ENCODE results near the gene LANCL2. TPM values are rescaled to one million over a fixed set of nuclear protein-coding genes. Genes with fewer than 3 reads are reported as not detected.
"Not testable (repeated sequence)": the region's sequence is repeated elsewhere in the genome, so short reads cannot be mapped to it uniquely, and the experiment has no call there.

LANCL2 gene
- polyA plus RNA-seq, 5 donors = 18.7 to 23.1 (median 19.9) TPM

DNA sequence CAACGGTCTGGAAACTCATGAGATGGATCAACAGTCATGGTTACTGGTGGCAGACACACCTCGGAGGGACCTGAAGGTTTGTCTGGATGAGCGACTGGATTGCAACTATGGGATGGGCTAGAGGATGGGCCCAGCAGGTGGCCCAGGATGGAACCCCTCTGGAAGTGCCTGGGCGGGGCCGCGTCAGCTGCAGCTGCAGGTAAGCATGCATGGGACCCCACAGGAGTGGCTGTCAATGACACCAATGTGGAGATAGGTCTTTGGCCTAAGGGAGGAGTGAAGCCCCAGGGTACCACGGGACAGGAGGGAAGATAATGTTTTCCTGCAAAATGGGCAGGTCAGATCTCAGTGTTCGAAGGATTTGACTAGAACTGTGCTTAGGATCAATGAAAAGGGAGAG lies 103.4 kb downstream of the LANCL2 start:
- DNase-seq = no peak

DNA sequence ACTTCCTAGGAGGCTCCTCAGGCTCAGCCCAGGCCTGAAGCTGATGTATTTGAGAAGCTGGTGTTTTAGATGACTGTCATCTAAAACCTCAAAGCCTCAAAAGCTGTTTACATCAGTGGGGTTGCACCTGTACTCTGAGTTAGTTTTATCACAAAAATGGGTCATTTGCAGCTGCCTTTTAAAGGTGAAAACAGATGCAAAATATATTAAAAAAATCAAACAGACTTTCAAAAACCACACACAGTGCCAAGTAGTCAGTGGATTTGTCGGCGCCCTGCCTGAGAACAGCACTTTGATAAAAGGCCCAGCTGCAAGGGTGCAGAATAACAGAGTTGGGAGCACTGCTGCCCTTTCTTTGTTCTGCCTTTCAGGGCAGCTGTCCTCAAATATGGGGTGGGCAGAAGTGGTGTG lies 104.1 kb downstream of the LANCL2 start:
- DNase-seq = no peak

DNA sequence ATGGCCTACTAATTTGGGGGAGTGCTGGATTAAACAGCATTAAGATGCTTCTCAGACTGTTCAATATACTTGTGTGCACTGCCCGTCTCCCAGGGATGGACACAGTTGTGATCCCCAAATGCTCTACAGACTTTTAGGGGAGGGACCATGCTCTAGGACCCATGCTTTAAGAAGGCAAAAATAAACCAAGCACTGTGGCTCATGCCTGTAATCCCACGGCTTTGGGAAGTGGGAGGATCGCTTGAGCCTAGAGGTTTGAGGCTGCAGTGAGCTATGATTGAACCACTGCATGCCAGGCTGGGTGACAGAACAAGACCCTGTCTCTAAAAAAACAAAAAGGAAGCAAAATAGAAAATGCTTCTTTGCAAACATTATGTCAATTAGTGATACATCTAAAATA lies 104.6 kb downstream of the LANCL2 start:
- DNase-seq = no peak

DNA sequence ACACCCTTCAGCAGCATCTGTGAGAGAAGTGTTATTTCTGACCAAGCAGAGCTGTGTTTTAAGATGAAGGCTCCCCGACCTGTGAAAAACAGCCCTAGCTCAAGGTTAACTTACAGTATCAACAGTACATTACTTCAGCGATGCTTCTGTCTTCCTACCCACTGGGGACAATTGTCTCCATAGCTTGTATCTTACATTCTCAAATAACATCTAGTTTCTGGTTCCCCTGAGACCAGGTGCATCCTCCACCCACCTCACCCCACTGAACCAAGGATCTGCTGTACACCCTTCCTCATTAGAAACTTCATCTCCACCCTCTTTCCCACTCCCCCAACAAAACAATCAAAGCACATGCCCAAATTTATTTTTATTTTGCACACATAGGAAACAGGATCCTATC lies 105.1 kb downstream of the LANCL2 start:
- no peak for DNase-seq

DNA sequence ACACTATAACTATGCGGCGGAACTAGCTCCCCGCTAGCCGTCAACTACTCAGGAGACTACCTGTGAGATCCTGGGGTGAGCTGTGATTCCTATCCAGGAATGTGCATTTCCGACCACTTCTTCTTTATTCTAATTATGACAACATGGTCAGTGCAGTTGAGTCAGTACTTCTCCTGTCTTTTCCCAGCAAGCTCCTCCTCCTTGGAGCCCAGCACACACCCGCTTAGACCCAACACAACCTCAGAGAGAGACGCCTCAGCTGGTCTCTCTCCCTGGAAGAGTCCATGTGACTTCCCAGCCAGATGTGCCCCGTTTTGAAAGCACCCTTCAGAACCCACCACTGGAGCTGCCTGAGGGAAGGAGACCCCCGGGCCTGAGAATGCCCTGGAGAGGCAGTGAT lies 106.5 kb downstream of the LANCL2 start:
- DNase-seq = not testable (repeated sequence)

DNA sequence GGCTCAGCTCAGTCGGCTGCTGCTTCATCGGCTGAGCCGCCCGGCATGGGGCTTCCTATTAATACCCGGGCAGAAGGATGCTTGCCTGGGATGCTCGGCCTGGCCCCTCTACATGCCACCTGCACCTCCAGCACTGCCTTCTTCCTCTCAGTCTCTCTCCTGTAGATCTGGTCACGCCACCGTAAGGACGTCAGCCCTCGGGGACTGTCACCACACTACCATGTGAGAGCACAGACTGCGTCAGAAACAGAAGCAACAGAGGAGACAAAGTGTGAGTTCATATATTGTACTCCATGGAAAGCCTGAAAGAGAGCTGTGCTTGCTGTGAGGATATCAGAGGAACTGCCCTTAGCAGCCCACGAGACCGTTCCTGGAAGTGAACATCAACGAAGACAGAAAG lies 107.3 kb downstream of the LANCL2 start:
- DNase-seq = not testable (repeated sequence)

DNA sequence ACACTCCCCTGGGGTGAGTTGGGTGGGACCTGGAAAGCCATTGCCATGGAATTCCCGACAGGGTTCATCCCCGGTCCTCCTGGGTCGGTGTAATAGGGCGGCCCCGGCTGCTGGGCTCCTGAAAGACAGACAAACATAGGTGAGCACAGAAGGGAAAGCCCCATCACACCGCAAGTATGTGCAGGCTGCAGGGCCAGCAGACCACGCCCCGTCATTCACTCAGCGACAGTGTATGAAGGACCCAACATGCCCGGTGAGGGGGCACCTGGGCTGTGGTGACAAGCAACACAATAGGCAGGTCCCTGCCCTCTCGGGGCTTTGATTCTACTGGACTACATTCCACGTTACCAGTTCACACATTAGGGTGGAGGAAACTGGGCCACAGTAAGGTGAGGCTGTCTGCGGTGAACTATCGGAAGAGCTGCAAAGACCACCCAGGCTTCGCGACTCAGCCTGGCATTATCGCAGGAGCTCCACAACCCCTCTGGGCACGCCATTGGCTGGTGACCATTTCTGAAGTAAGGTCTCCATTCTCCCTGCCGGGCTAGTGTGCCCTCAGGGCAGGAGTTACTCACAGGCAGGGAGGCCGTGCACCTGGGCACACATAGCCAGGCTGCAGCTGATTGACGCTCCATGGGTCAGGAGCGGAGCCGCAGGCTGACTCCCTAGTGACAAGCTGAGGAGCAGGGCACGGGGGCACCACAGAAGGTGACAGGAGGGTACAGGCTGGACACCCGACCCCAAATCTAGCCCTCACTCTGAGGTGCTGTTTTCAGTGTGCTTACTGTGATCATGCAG lies 108.0 kb downstream of the LANCL2 start:
- DNase-seq = no peak

DNA sequence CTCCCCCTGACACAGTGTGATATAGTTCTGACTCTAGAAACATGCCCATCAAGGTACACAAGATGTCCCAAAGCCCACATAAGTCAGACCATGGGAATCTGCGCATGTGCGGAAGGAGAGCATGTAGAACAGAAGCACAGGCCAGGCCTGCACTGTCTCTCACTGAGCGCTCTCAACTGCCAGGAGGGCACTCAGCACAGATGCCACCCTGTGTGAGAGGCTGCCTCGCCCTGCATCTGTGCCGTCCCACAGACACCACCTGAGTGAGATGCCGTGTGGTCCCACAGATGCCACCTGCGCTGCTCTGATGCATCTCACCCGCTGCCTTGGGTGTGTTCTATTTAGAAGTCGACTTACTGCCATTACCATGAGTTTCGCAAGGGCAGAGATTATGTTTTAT lies 108.8 kb downstream of the LANCL2 start:
- DNase-seq = no peak

DNA sequence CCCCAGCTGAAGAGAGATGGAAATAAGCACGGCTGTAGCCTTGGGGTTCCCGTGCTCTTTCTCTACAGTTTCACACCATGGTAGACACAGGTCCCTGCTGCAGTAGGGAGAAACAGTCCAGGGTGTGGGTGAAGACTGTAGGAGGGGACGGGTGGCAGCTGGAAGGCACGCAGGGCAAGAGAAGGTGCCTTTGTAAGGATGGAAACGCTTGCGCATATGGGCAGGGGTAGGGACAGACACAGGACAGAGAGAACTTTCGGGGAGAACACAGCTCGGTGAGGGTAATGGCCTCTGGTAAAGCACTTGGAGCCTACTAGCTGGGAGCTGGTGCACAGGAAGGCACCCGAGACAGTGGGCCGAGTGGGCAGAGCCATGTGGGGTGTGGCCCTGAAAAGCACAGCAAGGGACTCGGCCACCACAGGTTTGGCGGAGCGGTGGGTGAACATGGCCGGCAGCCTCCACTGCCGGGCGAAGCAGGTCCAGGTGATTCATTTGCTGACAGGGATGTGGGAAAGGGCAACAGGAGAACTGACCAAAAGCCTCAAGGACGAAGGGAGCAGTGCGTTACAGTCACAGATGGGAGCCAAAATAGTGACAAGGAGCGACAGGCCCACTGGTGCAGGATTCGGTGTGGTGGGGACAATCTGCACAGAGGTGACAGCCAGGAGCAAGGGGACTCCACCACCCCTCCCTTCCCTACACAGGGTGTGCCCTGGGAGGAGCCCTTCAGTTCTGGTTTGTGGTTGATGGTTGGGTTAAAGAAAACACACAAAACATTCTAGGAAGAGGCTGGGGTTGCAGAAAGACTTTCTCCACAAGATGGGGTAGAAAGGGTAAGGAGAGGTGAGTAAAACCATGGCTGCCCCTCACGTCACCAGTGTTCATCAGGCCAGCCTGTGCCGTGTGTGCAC lies 110.1 kb downstream of the LANCL2 start:
- no peak for DNase-seq

DNA sequence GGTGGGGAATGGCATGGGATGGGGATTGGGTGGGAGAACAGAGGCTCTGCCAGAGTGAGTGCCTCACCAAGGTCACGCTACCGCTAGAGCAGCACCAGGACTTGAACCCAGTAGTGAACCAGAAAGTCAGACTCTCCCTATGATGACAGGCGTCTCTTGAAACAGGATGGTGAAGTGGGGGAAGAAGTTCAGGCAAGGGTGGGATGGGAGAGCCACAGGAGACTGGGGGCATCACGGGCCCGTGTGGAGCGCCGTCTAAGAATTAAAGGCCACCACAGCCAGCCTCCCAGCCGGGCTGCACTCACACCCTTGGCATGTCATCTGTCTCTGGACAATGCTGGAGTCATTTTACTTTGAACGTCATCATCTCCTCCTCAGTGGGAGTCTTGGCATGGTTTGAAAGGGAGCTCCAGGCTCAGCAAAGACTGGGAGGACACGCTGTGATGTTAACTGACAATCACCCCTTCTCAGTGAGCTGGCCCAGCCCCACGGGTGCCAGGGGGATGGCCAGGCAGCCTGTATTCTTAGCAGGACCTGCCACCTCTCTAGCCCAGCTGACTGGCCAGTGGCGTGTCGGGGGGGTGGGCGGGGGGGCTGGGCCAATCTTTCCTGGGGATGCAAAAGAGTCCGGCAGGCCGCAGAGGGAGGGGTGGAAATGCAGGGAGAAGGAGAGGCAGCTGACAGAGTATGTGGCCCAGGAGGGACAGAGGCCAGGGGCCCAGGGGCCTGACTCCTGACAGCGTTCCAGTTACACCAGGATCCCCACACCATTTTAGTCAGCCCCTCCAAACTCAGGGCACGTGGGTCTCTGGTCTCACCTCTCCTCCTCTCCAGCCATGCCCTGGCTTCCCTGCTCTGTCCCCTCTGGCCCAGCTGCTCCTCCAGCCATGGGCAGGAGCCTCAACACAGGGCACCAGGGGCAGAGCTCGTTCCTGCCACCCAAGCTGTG lies 111.0 kb downstream of the LANCL2 start:
- no peak for DNase-seq

DNA sequence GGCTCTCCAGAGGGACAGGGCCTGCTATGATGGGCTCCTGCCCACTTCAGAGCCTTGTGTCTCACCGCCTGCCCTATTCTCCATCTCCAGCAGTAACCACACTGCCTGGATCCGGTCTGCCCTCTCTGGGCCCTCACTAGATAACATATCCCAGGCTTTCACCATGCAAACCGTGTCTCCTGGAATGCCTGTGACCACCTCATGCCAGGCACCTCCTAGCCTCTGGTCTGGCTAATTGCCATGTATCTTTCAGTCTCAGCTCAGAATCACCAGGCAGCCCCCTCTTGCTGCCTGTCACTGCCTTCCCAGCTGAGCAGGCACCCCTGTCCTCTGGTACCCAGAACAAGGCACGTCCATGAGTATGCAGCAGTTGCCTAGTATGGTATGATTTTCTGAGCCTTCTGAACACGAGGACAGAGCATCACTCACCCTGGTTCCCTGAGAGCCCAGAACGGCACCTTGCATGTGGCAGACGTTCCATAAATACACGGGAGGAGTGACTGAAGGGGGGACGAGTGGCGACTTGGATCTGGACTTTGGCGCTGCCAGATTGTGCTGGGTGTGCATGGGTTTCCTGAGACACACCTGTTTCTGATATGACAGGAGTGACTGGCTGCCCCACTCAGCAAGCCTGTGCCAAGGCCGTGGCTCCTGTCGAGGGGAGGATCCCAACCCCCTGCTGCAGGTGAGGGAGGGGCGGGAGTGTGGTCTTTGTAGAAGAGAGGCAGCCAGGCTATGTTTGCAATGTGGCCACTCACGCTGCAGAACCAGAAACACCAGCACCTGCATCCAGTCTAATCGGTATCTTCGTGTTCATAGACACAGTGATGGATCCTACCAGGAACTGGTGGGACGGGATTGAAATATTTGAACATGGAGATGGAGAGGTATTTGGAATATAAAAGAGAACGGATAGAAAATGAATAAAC lies 112.0 kb downstream of the LANCL2 start:
- no peak for DNase-seq

DNA sequence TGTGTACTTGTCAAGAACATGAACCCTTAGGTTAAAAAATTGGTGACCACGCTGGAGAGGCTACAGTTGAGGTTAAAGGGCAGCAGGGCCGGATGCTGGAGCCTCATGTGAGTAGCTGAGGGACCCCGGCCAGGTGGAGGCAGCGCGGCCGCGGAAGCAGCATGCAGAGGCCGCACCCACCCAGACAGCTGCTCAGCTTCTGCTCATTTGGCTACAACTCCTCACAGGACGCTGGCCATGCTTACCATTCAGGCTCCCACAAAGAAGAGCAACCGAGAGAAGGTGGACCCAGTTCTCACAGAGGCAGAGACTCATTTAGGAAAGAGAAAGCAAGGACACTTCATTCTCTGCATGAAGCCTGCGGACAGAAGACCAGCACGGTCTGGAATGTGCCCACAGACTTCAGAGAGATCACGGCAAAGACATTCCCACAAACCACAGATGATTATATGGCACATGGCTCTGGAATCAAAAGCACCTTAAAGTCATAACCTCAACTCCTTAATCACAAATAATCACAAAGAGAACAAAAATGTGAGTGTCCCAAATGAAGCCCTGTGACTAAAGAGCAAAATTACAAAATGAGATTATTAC lies 112.7 kb downstream of the LANCL2 start:
- DNase-seq = no peak

DNA sequence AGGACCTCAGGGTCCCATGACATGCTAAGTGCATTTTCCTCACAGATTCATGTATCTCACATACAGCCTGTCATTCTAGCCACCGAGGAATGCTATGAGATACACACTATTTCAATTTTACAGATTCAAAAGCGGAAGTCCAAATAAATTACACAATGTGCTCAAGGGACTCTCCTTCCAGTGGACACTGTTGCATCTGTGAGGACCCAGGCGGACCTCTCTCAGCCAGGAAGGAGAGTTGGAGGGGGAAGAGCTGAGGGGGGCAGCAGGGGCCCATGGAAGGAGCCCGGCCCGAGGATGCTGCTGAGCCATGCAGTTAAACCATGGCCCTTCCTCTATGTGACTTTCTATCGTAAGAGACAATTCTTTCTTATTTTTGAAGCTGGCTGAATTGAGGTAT lies 113.6 kb downstream of the LANCL2 start:
- no peak for DNase-seq

DNA sequence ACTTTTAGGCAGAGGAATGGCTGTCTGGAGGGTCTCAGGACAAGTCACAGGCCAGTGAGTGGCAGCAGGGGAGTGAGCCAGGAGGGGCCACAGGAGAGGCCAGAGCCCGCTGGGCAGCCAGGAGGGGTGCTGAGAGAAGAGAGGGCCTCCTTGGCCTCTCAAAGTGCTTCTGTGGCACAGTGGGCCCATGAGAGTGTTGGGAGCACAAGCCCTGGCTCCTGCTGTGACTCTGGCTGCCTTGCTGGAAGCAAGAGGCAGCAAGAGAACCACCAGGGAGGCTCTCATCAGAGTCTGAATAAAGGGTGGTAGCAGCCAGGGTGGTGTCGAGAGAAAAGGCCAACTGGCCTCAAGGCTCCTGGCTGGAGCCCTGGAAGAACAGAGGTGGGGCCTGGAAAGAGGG lies 116.0 kb downstream of the LANCL2 start:
- no peak for DNase-seq

DNA sequence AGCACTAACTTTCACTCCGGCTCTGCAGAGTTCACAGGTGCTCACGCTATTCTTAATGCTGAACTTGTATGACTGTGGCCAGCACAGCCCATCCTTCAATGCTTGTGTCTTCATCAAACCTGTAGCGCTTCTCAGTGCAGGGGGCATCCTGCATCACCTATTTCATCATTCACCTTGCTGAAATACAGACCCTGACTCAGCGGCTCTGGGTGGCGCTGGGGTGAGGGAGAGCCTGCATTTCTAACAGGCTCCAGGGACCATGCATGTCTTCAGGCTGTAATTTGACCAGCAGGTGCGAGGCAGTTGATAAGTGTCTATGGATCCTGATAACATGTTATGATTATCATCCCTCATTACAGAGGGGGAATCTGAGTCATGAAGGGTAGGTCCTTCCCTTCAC lies 117.9 kb downstream of the LANCL2 start:
- DNase-seq = no peak

Other genes starting within 250 kb of the LANCL2 start
- 10 to 100 TPM; 35.0 to 38.8 (median 36.8) TPM for gene VOPP1, start 207.2 kb downstream of the LANCL2 start, polyA plus RNA-seq (ENCODE audit: insufficient read depth in 1 of 5, insufficient read length in 5 of 5, low replicate concordance in 1 of 5)

Data from right lung (tissue), 5 donors.